Ovary (tissue), 9 donors: ENCODE results near the gene RTF1. TPM values are rescaled to one million over a fixed set of nuclear protein-coding genes. Genes with fewer than 3 reads are reported as not detected.

Experiments
- DNase-seq, 5 donors: peaks; one replicate each; pipeline ENCODE4 v3.0.0-alpha.2; 2019 to 2020
- H3K27ac ChIP-seq, 2 donors: fragments of 200-600 bp; one replicate each; pipeline versions ENCODE4 v1.5.1 to v1.8.0; 2019 to 2022
- H3K27me3 ChIP-seq: fragments of 200-600 bp; one replicate; pipeline ENCODE4 v1.8.0; 2022
- H3K36me3 ChIP-seq: fragments of 200-600 bp; sonication (generic); one replicate; pipeline ENCODE4 v1.5.1; 2019
- H3K4me1 ChIP-seq: one replicate; pipeline ENCODE4 v1.8.1; 2013; ENCODE audit warnings: mild to moderate bottlenecking, moderate library complexity; ENCODE audit not compliant: insufficient read depth
- H3K4me3 ChIP-seq: fragments of 200-600 bp; sonication (generic); one replicate; pipeline ENCODE4 v1.5.1; 2017
- H3K9me3 ChIP-seq, 2 donors: fragments of 200-600 bp in 1 of 2; sonication (generic) in 1 of 2; one replicate each; pipeline versions ENCODE4 v1.5.1 to v1.8.1; 2013 to 2019; ENCODE audit warnings: mild to moderate bottlenecking in 1 of 2, moderate library complexity in 1 of 2
- EP300 ChIP-seq: sonication (generic); formaldehyde crosslinking; IDR thresholded peaks from one replicate; pipeline ENCODE4 v1.6.1; 2017; ENCODE audit warnings: antibody characterized with exemption
- POLR2A ChIP-seq: fragments of 450-650 bp; IDR thresholded peaks from one replicate; pipeline ENCODE4 v1.6.1; 2017; ENCODE audit warnings: antibody characterized with exemption, mild to moderate bottlenecking, moderate library complexity
- WGBS, 3 donors: extraction: QIAGEN DNeasy Blood & Tissue Kit in 1 of 3; methylation state at CpG; one replicate each; pipeline versions ENCODE4 v1.1.5 to v1.1.7; 2013 to 2017; 5-methylcytosine and 5-hydroxymethylcytosine counted together
- intact Hi-C, 4 donors: fragments of 100-400 bp; cut with DNase I; formaldehyde crosslinking; loops; one replicate each; pipeline versions ENCODE4 v1.11.0 to v1.15.1; 2022 to 2023
- polyA plus RNA-seq, 2 donors: library from polyadenylated mRNA; stranded (reverse); fragments of 200-250 nt in 1 of 2; fragments of 350-450 nt in 1 of 2; fragmentation: Illumina TruSeq in 1 of 2; extraction: RNeasy Lipid Tissue Mini Kit (QIAGEN cat#74804) in 1 of 2; gene quantifications; one replicate each; pipeline ENCODE4 v1.2.3, GENCODE V29; 2013 to 2014
- total RNA-seq, 7 donors: library from RNA; depleted of rRNA in 2 of 7; stranded (reverse); fragments of >200 nt in 2 of 7; fragmentation: NEBNext Ultra II Directional in 3 of 7; extraction: Animal tissue kit (Norgen Biotek cat#: 25700) in 3 of 7; gene quantifications; one replicate each; pipeline versions ENCODE4 v1.1.0 to v1.2.4, GENCODE V29; 2016 to 2023
- TF ChIP-seq, protein P1 (sequence below), 3 donors: fragments of 450-650 bp in 2 of 3; fragments of 200-600 bp in 1 of 3; IDR thresholded peaks; one replicate each; pipeline versions ENCODE4 v1.5.1 to v1.8.0; 2016 to 2022; ENCODE audit warnings: antibody characterized with exemption in 3 of 3, mild to moderate bottlenecking in 1 of 3
- donor health status: DM: no; HTN: no; CAD: no; lungs with moderate emphysema.
- donor health status: DM: no; HTN: no; CAD: no.
- donor health status: Bipolar disorder and iron deficiency.
- donor health status: DM: yes; HTN: yes; CAD: no.
- donor health status: DM: no; HTN: no; CAD: no.
- donor health status: DM: yes; HTN: yes; CAD: no.

The RTF1 gene
- total and polyA plus RNA-seq, 9 donors = 22.2 to 57.1 (median 35.6) TPM

DNA sequence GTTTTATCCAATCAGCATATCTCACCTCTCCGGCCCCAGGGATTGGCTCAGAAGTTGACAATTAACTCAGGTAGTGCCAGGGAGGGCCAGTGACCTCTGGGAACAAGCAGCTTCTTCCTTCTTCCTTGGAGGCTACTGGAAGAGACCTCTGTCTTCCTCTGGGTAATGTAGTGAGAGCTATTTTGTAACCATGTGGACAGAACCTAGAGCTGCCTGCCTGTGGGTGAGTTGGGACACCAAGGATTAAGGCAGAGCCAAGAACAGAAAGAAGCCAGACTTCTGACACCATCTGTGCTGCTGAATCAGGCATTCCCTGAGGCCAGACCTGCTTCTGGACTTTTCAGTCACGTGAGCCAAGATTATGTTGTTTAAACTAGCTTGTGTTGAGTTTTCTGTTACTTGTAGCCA lies 8.7 kb upstream of the RTF1 start:
- intact Hi-C loops = no loop called here
- TF ChIP-seq EP300 (no peak), POLR2A (no peak)
- TF ChIP-seq, protein P1, sequence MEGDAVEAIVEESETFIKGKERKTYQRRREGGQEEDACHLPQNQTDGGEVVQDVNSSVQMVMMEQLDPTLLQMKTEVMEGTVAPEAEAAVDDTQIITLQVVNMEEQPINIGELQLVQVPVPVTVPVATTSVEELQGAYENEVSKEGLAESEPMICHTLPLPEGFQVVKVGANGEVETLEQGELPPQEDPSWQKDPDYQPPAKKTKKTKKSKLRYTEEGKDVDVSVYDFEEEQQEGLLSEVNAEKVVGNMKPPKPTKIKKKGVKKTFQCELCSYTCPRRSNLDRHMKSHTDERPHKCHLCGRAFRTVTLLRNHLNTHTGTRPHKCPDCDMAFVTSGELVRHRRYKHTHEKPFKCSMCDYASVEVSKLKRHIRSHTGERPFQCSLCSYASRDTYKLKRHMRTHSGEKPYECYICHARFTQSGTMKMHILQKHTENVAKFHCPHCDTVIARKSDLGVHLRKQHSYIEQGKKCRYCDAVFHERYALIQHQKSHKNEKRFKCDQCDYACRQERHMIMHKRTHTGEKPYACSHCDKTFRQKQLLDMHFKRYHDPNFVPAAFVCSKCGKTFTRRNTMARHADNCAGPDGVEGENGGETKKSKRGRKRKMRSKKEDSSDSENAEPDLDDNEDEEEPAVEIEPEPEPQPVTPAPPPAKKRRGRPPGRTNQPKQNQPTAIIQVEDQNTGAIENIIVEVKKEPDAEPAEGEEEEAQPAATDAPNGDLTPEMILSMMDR (IDR thresholded peaks at IDR 0.05) = no peak
- H3K4me3 ChIP-seq = no peak overlapping the region
- no peaks in the 10 kb centered on the region for H3K4me1 ChIP-seq
- no peaks in the 10 kb centered on the region for H3K27me3 ChIP-seq
- peak in 1 of 5 donors; percentile 31 for DNase-seq
- no peaks in the 10 kb centered on the region for H3K36me3 ChIP-seq
- H3K9me3 ChIP-seq = no peaks in the 10 kb centered on the region
- 36 to 50% (median 38%) methylated on average over 2 of the region's 2 CpGs for WGBS, 3 donors
- H3K27ac ChIP-seq = no peak overlapping the region

DNA sequence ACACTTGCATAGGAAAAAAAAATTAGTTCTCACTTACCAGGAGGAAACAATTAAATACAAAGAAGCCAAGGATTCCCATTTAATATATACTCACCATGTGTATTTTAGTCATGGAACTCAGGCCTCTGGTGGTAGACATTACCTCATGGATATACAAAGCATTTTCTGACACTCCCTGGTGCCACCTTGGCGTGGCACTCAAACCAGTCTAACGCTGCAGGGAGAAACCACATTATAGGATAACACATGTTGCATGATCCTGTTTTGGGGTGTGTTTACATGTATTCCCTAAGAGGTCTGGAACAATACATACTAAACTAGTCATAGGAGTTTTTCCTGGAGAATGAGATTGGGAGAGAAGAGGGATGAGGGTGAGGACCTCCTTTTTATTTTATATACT lies 5.9 kb upstream of the RTF1 start:
- intact Hi-C loops = no loop called here
- TF ChIP-seq POLR2A (no peak), EP300 (no peak)
- TF ChIP-seq, protein P1 (IDR thresholded peaks at IDR 0.05) = no peak
- 70 to 81% (median 78%) methylated on average over 2 of the region's 2 CpGs for WGBS, 3 donors

DNA sequence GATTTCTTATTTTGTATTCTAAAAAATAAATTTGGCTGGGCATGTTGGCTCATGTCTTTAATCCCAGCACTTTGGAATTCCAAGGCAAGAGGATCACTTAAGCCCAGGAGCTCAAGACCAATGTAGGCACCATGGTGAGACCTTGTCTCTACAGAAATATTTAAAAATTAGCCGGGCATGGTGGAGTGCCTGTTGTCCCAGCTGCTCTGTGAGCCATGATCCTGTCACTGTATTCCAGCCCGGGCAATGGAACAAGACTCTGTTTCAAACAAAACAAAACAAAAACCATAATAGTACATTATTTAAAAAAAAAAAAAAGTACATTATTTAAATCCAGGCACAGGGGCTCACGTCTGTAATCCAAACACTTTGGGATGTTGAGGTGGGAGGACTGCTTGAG lies 5.5 kb upstream of the RTF1 start:
- Histone ChIP-seq H3K27ac (no peak overlapping the region), H3K4me1 (no peaks in the 10 kb centered on the region), H3K4me3 (no peak overlapping the region), H3K27me3 (no peaks in the 10 kb centered on the region), H3K36me3 (no peaks in the 10 kb centered on the region), H3K9me3 (no peaks in the 10 kb centered on the region)
- WGBS, 3 donors = 63 to 85% (median 77%) methylated on average over 3 of the region's 3 CpGs
- no peak for DNase-seq
- TF ChIP-seq, protein P1 (IDR thresholded peaks at IDR 0.05) = no peak
- TF ChIP-seq EP300 (no peak), POLR2A (no peak)
- intact Hi-C loops = no loop called here

More for the DNA sequence above, 5.9 kb upstream of the RTF1 start:
- DNase-seq = no peak
- no peak overlapping the region for H3K4me3 ChIP-seq
- no peaks in the 10 kb centered on the region for H3K4me1 ChIP-seq
- no peaks in the 10 kb centered on the region for H3K27me3 ChIP-seq
- no peaks in the 10 kb centered on the region for H3K36me3 ChIP-seq
- H3K27ac ChIP-seq = no peak overlapping the region
- H3K9me3 ChIP-seq = no peaks in the 10 kb centered on the region

DNA sequence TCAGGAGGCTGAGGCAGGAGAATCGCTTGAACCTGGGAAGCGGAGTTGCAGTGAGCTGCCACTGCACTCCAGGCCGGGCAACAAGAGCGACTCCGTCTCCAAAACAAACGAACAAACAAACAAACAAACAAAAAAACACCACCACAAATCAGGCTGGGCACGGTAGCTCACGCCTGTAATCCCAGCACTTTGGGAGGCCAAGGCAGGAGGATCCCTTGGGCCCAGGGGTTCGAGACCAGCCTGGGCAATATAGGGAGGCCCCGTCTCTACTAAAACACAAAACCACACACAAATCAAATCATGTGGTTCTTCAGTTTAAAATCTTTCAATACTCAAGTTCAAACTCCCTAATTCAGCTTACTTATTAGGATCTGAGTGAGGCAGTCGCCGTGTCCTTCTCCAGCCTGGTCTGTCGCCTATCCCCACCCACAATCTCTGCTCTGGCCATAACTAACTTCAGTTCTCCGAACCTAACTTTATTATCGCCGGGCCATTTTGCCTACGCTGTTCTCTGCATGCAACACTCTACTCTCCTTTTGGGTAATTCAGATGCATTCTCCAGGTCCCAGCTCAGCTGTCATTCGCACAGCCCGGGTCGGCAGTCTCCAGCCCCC lies 660 bp upstream of the RTF1 start:
- Histone ChIP-seq H3K4me1 (peaks cover 5% of the 10 kb centered on the region), H3K36me3 (no peaks in the 10 kb centered on the region), H3K27me3 (no peaks in the 10 kb centered on the region), H3K27ac (peak overlapping the region; percentile 15 to 69), H3K9me3 (no peaks in the 10 kb centered on the region), H3K4me3 (peak overlapping the region; percentile 99)
- intact Hi-C loops = no loop called here
- DNase-seq = no peak
- 21 to 25% (median 24%) methylated on average over 20 of the region's 20 CpGs for WGBS, 3 donors
- TF ChIP-seq, protein P1 (IDR thresholded peaks at IDR 0.05) = no peak
- no peak for TF ChIP-seq POLR2A
- no peak for TF ChIP-seq EP300
